Gastroesophageal sphincter (tissue), 4 donors: ENCODE results near the gene LRIT2. TPM values are rescaled to one million over a fixed set of nuclear protein-coding genes. Genes with fewer than 3 reads are reported as not detected.

Experiments used
- ATAC-seq: fragments of 150-250 bp; one replicate; pipeline ENCODE4 v1.9.1; 2016; ENCODE audit warnings: mild to moderate bottlenecking, moderate library complexity
- H3K27ac ChIP-seq, 4 donors: fragments of 200-600 bp; sonication (generic) in 3 of 4; 1 replicate in 3 of 4; 2 replicates in 1 of 4; pipeline ENCODE4 v1.5.1; 2016 to 2019
- H3K27me3 ChIP-seq: fragments of 200-600 bp; sonication (generic); one replicate; pipeline ENCODE4 v1.5.1; 2019
- H3K36me3 ChIP-seq, 2 donors: fragments of 200-600 bp; sonication (generic); one replicate each; pipeline ENCODE4 v1.5.1; 2019; ENCODE audit warnings: control low read depth in 1 of 2
- H3K4me1 ChIP-seq, 3 donors: fragments of 200-600 bp; sonication (generic); 1 replicate in 2 of 3; 2 replicates in 1 of 3; pipeline ENCODE4 v1.5.1; 2016 to 2019; ENCODE audit warnings: control low read depth in 2 of 3
- H3K4me3 ChIP-seq, 2 donors: fragments of 200-600 bp; sonication (generic); one replicate each; pipeline ENCODE4 v1.5.1; 2019; ENCODE audit warnings: mild to moderate bottlenecking in 1 of 2, moderate library complexity in 1 of 2
- H3K9me3 ChIP-seq, 3 donors: fragments of 200-600 bp; sonication (generic); one replicate each; pipeline ENCODE4 v1.5.1; 2017 to 2019; ENCODE audit warnings: control low read depth in 2 of 3
- CTCF ChIP-seq, 4 experiments: fragments of 200-600 bp in 2 of 4; fragments of 450-650 bp in 2 of 4; sonication (generic) in 1 of 4; IDR thresholded peaks; one replicate each; pipeline ENCODE4 v1.5.1; 2017 to 2019; ENCODE audit warnings: antibody characterized with exemption in 4 of 4, mild to moderate bottlenecking in 2 of 4, moderate library complexity in 2 of 4
- EP300 ChIP-seq: sonication (generic); formaldehyde crosslinking; IDR thresholded peaks from one replicate; pipeline ENCODE4 v1.6.1; 2017; ENCODE audit warnings: antibody characterized with exemption, mild to moderate bottlenecking
- POLR2A ChIP-seq, 2 donors: fragments of 450-650 bp; IDR thresholded peaks; one replicate each; pipeline ENCODE4 v1.6.1; 2017; ENCODE audit warnings: antibody characterized with exemption in 2 of 2, mild to moderate bottlenecking in 2 of 2, moderate library complexity in 1 of 2
- POLR2AphosphoS5 ChIP-seq: sonication (generic); formaldehyde crosslinking; IDR thresholded peaks from one replicate; pipeline ENCODE4 v1.6.1; 2017; ENCODE audit warnings: antibody characterized with exemption
- WGBS, 2 donors: methylation state at CpG; one replicate each; pipeline ENCODE4 v1.1.5; 2018; ENCODE audit warnings: low coverage in 1 of 2; 5-methylcytosine and 5-hydroxymethylcytosine counted together
- total RNA-seq, 4 donors: library from RNA; depleted of rRNA; stranded (reverse); fragments of >200 nt; gene quantifications; one replicate each; pipeline ENCODE4 v1.1.0, GENCODE V29; 2016

LRIT2 gene
- total RNA-seq, 4 donors from 2014 or later = not detected

- Histone ChIP-seq H3K27ac (no peak overlapping the region), H3K4me1 (no peaks in the 10 kb centered on the region), H3K36me3 (no peaks in the 10 kb centered on the region), H3K4me3 (no peak overlapping the region), H3K27me3 (no peaks in the 10 kb centered on the region), H3K9me3 (no peaks in the 10 kb centered on the region)
- ATAC-seq = no peak
- 91 to 100% methylated on average over 3 of the region's 3 CpGs for WGBS, 2 donors
- TF ChIP-seq CTCF (IDR thresholded peaks at IDR 0.05) (no peak), POLR2A (IDR thresholded peaks at IDR 0.05) (no peak), EP300 (no peak)
These were observed 47.2 kb downstream of the LRIT2 start for GRCh38 chr10:84178160-84178609.

GRCh38 chr10:84177541-84178141 lies 47.7 kb downstream of the LRIT2 start:
- H3K27ac ChIP-seq = no peak overlapping the region
- 47 to 80% methylated on average over 1 to 5 of the region's 8 CpGs for WGBS, 2 donors
- TF ChIP-seq POLR2AphosphoS5 (no peak), CTCF (IDR thresholded peaks at IDR 0.05) (no peak), POLR2A (IDR thresholded peaks at IDR 0.05) (no peak), EP300 (no peak)
- no peaks in the 10 kb centered on the region for H3K27me3 ChIP-seq
- no peaks in the 10 kb centered on the region for H3K4me1 ChIP-seq
- no peak overlapping the region for H3K4me3 ChIP-seq
- H3K36me3 ChIP-seq = no peaks in the 10 kb centered on the region
- ATAC-seq = no peak
- no peaks in the 10 kb centered on the region for H3K9me3 ChIP-seq

- ATAC-seq = peak; percentile 28
- Histone ChIP-seq H3K9me3 (no peaks in the 10 kb centered on the region), H3K27me3 (no peaks in the 10 kb centered on the region), H3K36me3 (no peaks in the 10 kb centered on the region), H3K27ac (no peak overlapping the region), H3K4me3 (no peak overlapping the region), H3K4me1 (no peaks in the 10 kb centered on the region)
- WGBS, 2 donors = no CpG with 5 or more reads among the region's 4 CpGs
- TF ChIP-seq POLR2A (IDR thresholded peaks at IDR 0.05) (no peak), EP300 (no peak)
These were observed 48.4 kb downstream of the LRIT2 start for GRCh38 chr10:84176836-84177474.

- ATAC-seq = no peak
- Histone ChIP-seq H3K27me3 (no peaks in the 10 kb centered on the region), H3K36me3 (no peaks in the 10 kb centered on the region), H3K9me3 (no peaks in the 10 kb centered on the region), H3K27ac (no peak overlapping the region), H3K4me3 (no peak overlapping the region), H3K4me1 (no peaks in the 10 kb centered on the region)
- 33% methylated on average over 1 of the region's 4 CpGs; no CpG with 5 or more reads in 1 of the 2 donors for WGBS, 2 donors
- TF ChIP-seq CTCF (IDR thresholded peaks at IDR 0.05) (no peak), EP300 (no peak), POLR2A (IDR thresholded peaks at IDR 0.05) (no peak), POLR2AphosphoS5 (no peak)
These were observed 49.0 kb downstream of the LRIT2 start for GRCh38 chr10:84176351-84176750.

GRCh38 chr10:84175436-84175835 lies 49.9 kb downstream of the LRIT2 start:
- no peak for ATAC-seq
- Histone ChIP-seq H3K9me3 (no peaks in the 10 kb centered on the region), H3K4me3 (no peak overlapping the region), H3K4me1 (no peaks in the 10 kb centered on the region), H3K27ac (no peak overlapping the region), H3K27me3 (no peaks in the 10 kb centered on the region), H3K36me3 (no peaks in the 10 kb centered on the region)
- TF ChIP-seq POLR2AphosphoS5 (no peak), POLR2A (IDR thresholded peaks at IDR 0.05) (no peak), CTCF (IDR thresholded peaks at IDR 0.05) (no peak), EP300 (no peak)
- WGBS, 2 donors = 77 to 78% methylated on average over 5 of the region's 6 CpGs
